ENCODE measurements around the gene TMSB15C.
A peak's percentile ranks its signal among the peaks of the same experiment; 100 is the strongest.
"Not testable (repeated sequence)": the region's sequence is repeated elsewhere in the genome, so short reads cannot be mapped to it uniquely, and the experiment has no call there.

The TMSB15C gene

DNA sequence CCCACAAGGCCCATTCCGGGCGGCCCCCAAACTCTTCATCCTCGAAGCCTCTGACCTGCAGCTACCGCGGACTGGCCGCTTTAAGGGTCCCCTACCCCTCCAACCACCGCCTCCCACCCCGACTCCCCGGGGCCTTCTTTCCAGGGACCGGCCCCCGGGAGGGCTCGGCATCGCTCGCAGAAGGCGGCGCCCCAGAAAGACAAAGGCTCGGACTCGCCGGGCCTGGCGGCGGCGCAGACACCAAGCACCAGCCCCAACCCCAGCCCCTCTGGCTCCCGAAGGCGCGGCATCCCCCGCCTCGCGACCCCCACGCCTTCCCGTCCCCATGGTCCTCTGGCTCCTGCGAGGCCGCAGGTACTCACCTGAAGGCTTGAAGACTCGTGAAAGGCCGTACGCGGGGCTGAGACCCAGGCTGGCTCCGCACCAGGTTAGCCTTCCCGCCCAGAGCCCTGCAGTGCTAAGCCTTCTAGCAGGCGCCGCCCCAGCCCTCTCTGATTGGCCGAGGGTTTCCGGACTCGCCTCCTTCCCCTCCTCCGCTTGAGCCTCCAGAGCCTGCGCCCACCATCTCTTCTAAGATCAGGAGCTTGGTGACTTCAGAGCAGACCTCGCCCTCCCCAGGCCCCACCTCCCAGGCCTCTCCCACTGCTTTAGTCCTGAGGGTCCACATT, at the start of gene TMSB15C:
TMSB15C (minus strand) TSS at position 459 of the 668 bp plus-strand sequence.
- H3K4me1 Mint-ChIP-seq, H3K9me3 Mint-ChIP-seq, H3K36me3 Mint-ChIP-seq, H3K27me3 Mint-ChIP-seq, H3K27ac Mint-ChIP-seq, H3K4me3 Mint-ChIP-seq: not testable (repeated sequence)
- peak; percentile 90 for ATAC-seq

DNA sequence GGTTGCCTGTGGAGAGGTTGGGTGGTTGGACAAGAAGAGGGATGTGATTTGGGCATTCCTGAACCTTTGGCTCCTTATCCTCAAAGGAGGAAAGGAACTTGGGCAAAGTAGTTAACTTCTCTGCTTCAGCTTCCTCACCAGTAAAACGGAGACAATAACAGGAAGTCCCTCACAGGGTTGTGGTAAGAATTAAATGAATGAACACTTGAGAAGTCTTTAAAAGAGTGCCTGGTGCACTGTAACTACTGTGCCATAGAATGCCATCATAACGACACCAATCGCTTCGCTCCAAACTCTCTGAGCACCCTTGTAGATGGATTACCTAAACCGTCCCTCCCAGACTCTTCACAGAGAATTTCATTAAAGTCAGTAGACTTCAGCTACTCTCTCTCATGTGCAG, 46.8 kb upstream of the TMSB15C start:
- peak; percentile 87 for ATAC-seq
- Mint-ChIP-seq H3K4me3 (no peak overlapping the region), H3K9me3 (no peaks in the 10 kb centered on the region), H3K27me3 (no peaks in the 10 kb centered on the region), H3K27ac (peak overlapping the region; percentile 58), H3K4me1 (peaks cover 43% of the 10 kb centered on the region), H3K36me3 (no peaks in the 10 kb centered on the region)

DNA sequence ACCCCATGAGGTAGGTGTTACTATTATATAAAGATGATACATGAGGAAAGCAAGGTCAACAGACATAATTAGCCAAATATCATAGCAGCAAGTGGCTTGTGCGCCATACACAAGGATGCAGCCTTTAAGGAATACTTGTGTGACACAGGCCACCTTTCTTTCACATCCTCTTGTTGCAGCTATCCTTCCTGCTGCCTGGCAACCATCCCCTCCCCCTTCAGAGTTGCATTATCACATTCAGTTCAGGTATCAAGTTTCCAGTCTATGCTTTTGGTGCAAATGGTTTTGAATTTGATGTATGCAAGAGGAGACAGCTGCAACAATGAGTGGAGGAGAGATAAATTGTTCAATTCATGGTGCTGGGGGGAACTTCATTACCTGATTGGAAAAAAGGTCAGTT, 42.7 kb upstream of the TMSB15C start:
- ATAC-seq: no peak
- H3K9me3 Mint-ChIP-seq: no peaks in the 10 kb centered on the region
- H3K27ac Mint-ChIP-seq: peak overlapping the region; percentile 1
- peaks cover 32% of the 10 kb centered on the region for H3K4me1 Mint-ChIP-seq
- H3K36me3 Mint-ChIP-seq: no peaks in the 10 kb centered on the region
- H3K4me3 Mint-ChIP-seq: no peak overlapping the region
- no peaks in the 10 kb centered on the region for H3K27me3 Mint-ChIP-seq

- H3K36me3 Mint-ChIP-seq: no peaks in the 10 kb centered on the region
- H3K9me3 Mint-ChIP-seq: no peaks in the 10 kb centered on the region
- H3K4me3 Mint-ChIP-seq: no peak overlapping the region
- H3K27me3 Mint-ChIP-seq: no peaks in the 10 kb centered on the region
- peak overlapping the region; percentile 1 for H3K27ac Mint-ChIP-seq
- ATAC-seq: no peak
- peaks cover 25% of the 10 kb centered on the region for H3K4me1 Mint-ChIP-seq
Measured at GRCh38 chrX:104117759-104118158, 41.7 kb upstream of the TMSB15C start.

DNA sequence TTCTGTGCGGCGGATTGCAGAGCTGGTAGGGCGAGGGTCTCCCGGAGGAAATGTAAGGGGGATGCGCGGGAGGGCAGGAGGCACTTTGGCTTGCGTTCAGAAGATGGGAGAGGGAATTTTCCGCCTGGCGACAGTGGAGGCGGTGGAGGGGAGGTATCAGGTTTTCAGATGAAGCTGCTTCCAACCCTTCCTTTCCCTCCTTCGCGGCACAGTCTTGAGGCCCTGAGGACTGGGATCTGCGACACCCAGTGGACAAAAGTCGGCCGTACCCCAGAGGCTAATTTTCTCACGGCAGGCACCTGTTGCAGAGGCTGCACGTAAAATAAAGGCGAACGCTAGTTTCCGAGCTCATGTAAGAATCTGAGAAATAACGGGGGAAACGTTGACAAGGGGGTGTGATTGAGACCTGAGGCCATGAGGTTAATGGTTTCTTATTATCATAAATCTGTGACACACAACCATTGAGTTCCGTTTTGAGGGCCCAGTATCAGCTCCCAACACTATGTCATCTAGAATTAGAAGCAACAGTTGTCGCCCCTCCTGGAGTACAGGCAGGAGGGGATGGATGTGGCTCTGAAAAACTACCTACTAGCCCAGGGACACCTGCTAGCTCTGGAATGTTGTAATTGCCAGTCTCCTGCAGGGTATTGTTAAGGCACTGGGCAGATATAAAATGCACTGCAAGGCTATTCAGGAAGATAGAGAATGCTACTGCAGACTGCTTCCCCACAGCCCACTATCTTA, 37.4 kb upstream of the TMSB15C start:
- H3K4me3 Mint-ChIP-seq: peak overlapping the region; percentile 94
- H3K27me3 Mint-ChIP-seq: no peaks in the 10 kb centered on the region
- ATAC-seq: peak; percentile 80
- no peaks in the 10 kb centered on the region for H3K36me3 Mint-ChIP-seq
- H3K4me1 Mint-ChIP-seq: peaks cover 19% of the 10 kb centered on the region
- H3K27ac Mint-ChIP-seq: peak overlapping the region; percentile 95
- no peaks in the 10 kb centered on the region for H3K9me3 Mint-ChIP-seq

DNA sequence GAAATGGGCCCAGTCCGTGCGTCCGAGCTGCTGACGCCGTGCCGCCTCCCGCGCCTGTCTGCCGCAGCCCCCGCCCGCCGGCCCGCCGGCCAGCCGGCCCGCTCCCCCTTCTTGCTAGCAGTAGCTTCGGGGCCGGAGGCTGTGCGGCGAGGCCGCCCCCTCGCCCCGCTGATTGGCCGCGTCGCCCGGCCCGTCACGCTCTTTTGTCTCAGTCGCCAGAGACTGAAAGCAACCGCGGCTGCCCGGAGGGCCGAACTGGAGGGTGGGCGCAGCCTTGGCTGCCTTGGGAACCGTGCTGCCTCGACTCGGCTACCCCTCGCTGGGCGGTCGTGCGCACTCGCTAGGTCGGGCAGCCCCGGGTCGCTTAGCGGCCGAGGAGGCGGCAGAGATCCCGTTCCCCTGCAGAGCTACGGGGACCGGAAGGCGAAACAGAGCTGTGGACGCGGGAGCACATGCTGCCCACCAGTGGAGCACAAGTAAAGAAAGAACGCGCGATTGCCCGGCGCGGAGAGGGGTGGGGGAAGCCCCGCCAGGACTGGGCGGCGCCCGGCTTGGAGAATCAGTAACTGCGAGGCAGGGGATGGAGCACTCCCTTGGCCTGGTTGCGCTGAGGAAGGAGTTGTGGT, 36.4 kb upstream of the TMSB15C start, which contains the start of gene ZCCHC18:
ZCCHC18 (plus strand) TSS at position 198 of the 626 bp plus-strand sequence. CDS start 1,589 bp downstream, outside the sequence.
- peak within 1 kb of the TSS; percentile 94 for H3K4me3 Mint-ChIP-seq
- peaks cover 12% of the 10 kb centered on the region for H3K4me1 Mint-ChIP-seq
- peak within 1 kb of the TSS; percentile 95 for H3K27ac Mint-ChIP-seq
- H3K9me3 Mint-ChIP-seq: no peaks in the 10 kb centered on the region
- no peaks in the 10 kb centered on the region for H3K36me3 Mint-ChIP-seq
- H3K27me3 Mint-ChIP-seq: no peaks in the 10 kb centered on the region
- peak; percentile 87 for ATAC-seq

- H3K36me3 Mint-ChIP-seq, H3K4me3 Mint-ChIP-seq, H3K9me3 Mint-ChIP-seq, H3K27me3 Mint-ChIP-seq, H3K27ac Mint-ChIP-seq: not testable (repeated sequence)
- peak; percentile 31 for ATAC-seq
- H3K4me1 Mint-ChIP-seq: peaks cover 17% of the 10 kb centered on the region
Measured at GRCh38 chrX:104110491-104111240, 34.6 kb upstream of the TMSB15C start.

DNA sequence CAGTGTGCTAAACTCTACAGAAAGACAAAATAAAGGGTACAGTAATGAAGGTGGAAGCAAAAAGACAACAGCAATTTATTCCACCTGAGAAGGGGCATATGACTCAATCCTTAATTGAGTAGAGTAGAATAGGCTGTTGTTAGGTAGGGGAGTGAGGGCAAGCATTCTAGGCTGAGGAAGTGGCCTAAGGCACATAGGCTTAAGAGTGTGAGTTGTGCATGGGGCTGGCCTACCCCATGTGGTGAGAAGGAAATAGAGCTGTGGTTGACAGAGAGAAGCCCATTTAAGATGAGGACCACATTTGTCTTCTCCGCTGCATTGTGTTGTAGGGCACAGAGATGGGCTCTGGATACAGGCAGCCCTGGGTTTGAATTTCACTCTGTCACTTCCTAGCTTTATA, 32.9 kb upstream of the TMSB15C start:
- Mint-ChIP-seq H3K4me1 (peaks cover 17% of the 10 kb centered on the region), H3K4me3 (no peak overlapping the region), H3K9me3 (no peaks in the 10 kb centered on the region), H3K27ac (no peak overlapping the region), H3K36me3 (no peaks in the 10 kb centered on the region), H3K27me3 (no peaks in the 10 kb centered on the region)
- ATAC-seq: no peak

GRCh38 chrX:104105330-104106262, 29.6 kb upstream of the TMSB15C start:
- no peaks in the 10 kb centered on the region for H3K27me3 Mint-ChIP-seq
- peaks cover 17% of the 10 kb centered on the region for H3K4me1 Mint-ChIP-seq
- no peak overlapping the region for H3K4me3 Mint-ChIP-seq
- H3K27ac Mint-ChIP-seq: no peak overlapping the region
- no peaks in the 10 kb centered on the region for H3K36me3 Mint-ChIP-seq
- no peaks in the 10 kb centered on the region for H3K9me3 Mint-ChIP-seq
- no peak for ATAC-seq

- Mint-ChIP-seq H3K4me3 (no peak overlapping the region), H3K4me1 (peaks cover 17% of the 10 kb centered on the region), H3K27me3 (no peaks in the 10 kb centered on the region), H3K36me3 (no peaks in the 10 kb centered on the region), H3K27ac (no peak overlapping the region), H3K9me3 (no peaks in the 10 kb centered on the region)
- ATAC-seq: no peak
Measured at GRCh38 chrX:104104676-104105075, 28.6 kb upstream of the TMSB15C start.

DNA sequence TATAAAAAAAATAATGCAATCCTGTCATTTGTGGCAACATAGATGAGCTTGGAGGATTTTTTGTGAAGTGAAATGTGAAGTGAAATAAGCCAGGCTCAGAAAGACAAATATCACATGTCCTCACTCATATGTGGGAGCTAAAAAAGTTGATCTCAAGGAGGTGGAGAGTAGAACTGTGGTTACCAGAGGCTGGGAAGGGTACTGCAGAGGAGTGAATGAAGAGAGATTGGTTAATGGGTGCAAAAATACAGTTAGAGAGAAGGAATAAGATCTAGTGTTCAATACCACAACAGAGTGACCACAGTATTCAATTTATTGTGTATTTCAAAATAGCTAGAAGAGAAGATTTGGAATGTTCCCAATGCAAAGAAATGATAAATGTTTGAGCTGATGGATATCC, 22.9 kb upstream of the TMSB15C start:
- H3K36me3 Mint-ChIP-seq: no peaks in the 10 kb centered on the region
- no peak overlapping the region for H3K27ac Mint-ChIP-seq
- no peak for ATAC-seq
- H3K4me3 Mint-ChIP-seq: no peak overlapping the region
- H3K9me3 Mint-ChIP-seq: no peaks in the 10 kb centered on the region
- H3K4me1 Mint-ChIP-seq: no peaks in the 10 kb centered on the region
- no peaks in the 10 kb centered on the region for H3K27me3 Mint-ChIP-seq

DNA sequence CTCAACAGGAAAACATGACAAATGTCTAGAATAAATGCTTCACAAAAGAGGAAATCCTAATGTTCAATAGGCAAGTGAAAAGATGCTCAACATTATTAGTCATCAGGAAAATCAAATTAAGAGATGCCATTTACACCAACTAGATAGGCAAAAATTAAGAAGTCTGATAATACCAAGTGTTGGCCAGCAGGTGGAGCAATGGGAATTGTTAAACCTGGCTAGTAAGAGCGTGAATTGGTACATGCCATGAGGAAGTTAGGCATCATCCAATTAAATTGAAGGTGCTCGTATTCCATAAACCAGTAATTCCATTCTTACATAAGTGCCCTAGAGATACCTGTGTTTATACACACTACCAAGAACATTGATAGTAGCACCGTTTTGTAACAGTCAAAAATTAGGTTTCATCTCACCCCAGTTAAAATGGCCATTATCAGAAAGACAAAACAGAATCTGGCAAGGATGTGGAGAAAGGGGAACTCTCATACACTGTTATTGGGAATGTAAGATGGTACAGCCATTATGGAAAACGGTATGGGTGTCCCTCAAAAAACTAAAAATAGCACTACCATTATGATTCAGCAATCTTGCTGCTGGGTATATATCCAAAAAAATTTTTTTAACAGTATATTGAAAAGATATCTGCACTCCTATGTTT, 22.2 kb upstream of the TMSB15C start:
- no peak overlapping the region for H3K4me3 Mint-ChIP-seq
- H3K9me3 Mint-ChIP-seq: no peaks in the 10 kb centered on the region
- H3K27ac Mint-ChIP-seq: no peak overlapping the region
- no peaks in the 10 kb centered on the region for H3K4me1 Mint-ChIP-seq
- no peaks in the 10 kb centered on the region for H3K27me3 Mint-ChIP-seq
- no peak for ATAC-seq
- no peaks in the 10 kb centered on the region for H3K36me3 Mint-ChIP-seq

DNA sequence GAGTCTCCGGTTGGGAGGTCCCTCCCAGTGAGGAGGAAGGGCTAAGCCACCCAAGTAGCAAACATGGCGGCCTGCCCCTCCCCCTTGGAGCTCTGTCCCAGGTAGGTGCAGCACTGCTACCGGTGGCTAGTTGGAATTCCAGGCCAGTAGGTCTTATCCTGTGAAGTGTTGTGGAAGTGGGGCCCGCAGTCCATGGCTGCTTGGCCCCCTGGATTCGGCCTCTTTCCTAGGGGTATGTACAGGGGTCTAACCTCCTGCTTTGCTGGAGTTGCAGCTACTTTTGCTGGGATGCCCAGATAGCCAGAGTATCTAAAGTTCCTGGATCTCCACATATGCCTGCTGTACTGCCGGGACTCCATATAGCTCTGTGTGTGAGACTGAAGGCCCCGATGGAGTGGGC, 9.9 kb upstream of the TMSB15C start:
- Mint-ChIP-seq H3K36me3 (no peaks in the 10 kb centered on the region), H3K9me3 (no peaks in the 10 kb centered on the region), H3K4me3 (no peak overlapping the region), H3K27ac (no peak overlapping the region), H3K27me3 (peaks cover 13% of the 10 kb centered on the region), H3K4me1 (no peaks in the 10 kb centered on the region)
- no peak for ATAC-seq

DNA sequence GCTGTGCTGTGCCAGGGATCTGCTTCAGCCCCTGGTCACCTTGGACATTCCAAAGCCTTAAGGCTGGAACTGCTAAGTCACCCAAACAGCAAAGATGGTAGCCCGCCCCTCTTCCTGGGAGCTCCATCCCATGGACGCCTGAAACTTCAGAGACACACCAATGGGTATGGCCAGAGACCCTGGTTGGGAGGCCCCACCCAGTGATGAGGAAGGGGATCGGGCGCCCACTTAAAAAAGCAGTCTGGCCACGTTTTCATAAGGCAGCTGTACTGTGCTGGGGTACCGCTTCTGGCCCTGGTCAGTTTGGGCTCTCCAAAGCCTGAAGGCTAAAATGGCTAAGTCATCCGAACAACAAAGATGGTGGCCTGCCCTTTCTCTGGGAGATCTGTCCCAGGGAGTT, 9.4 kb upstream of the TMSB15C start:
- ATAC-seq: no peak
- H3K9me3 Mint-ChIP-seq: no peaks in the 10 kb centered on the region
- no peaks in the 10 kb centered on the region for H3K4me1 Mint-ChIP-seq
- H3K27me3 Mint-ChIP-seq: peaks cover 13% of the 10 kb centered on the region
- no peak overlapping the region for H3K4me3 Mint-ChIP-seq
- H3K36me3 Mint-ChIP-seq: no peaks in the 10 kb centered on the region
- H3K27ac Mint-ChIP-seq: no peak overlapping the region
